Transverse colon (tissue), 4 donors: Measurements from ENCODE around the gene VWCE. TPM values are rescaled to one million over a fixed set of nuclear protein-coding genes. Genes with fewer than 3 reads are reported as not detected.

Experiments used
- DNase-seq: peaks from one replicate; pipeline ENCODE4 v3.0.0-alpha.2; 2019
- H3K27ac ChIP-seq, 4 donors: fragments of 200-600 bp; sonication (generic); 2 replicates each; pipeline ENCODE4 v1.5.1; 2016 to 2018; ENCODE audit warnings: inconsistent platforms in 4 of 4
- H3K27me3 ChIP-seq: fragments of 200-600 bp; sonication (generic); 2 replicates; pipeline ENCODE4 v1.5.1; 2017; ENCODE audit warnings: inconsistent platforms
- H3K36me3 ChIP-seq, 4 donors: fragments of 200-600 bp; sonication (generic); 2 replicates each; pipeline ENCODE4 v1.5.1; 2017 to 2019; ENCODE audit warnings: inconsistent platforms in 4 of 4
- H3K4me1 ChIP-seq, 4 donors: fragments of 200-600 bp; sonication (generic); 2 replicates each; pipeline ENCODE4 v1.5.1; 2017 to 2020; ENCODE audit warnings: inconsistent platforms in 4 of 4
- H3K4me3 ChIP-seq, 4 donors: fragments of 200-600 bp; sonication (generic); 1 replicate in 1 of 4; 2 replicates in 3 of 4; pipeline versions ENCODE4 v1.5.1 to v1.6.1; 2017 to 2019; ENCODE audit warnings: inconsistent platforms in 4 of 4
- H3K9me3 ChIP-seq, 2 donors: fragments of 200-600 bp; sonication (generic); 2 replicates each; pipeline ENCODE4 v1.5.1; 2017 to 2019; ENCODE audit warnings: inconsistent platforms in 2 of 2
- EP300 ChIP-seq: sonication (generic); formaldehyde crosslinking; IDR thresholded peaks from one replicate; pipeline ENCODE4 v1.6.1; 2017; ENCODE audit warnings: antibody characterized with exemption, low read depth
- POLR2A ChIP-seq: fragments of 450-650 bp; IDR thresholded peaks from one replicate; pipeline ENCODE4 v1.6.1; 2016; ENCODE audit warnings: antibody characterized with exemption, mild to moderate bottlenecking, moderate library complexity
- POLR2AphosphoS5 ChIP-seq, 3 donors: sonication (generic); formaldehyde crosslinking; IDR thresholded peaks; one replicate each; pipeline ENCODE4 v1.6.1; 2016; ENCODE audit warnings: antibody characterized with exemption in 3 of 3
- WGBS, 2 donors: methylation state at CpG; one replicate each; pipeline ENCODE4 v1.1.5; 2018; ENCODE audit warnings: low coverage in 1 of 2; 5-methylcytosine and 5-hydroxymethylcytosine counted together
- in situ Hi-C, 4 donors: fragments of 200-750 bp; cut with MboI; loops; one replicate each; pipeline versions ENCODE4 v1.15.0 to v1.15.1; 2017; ENCODE audit warnings: low sequenced_read_pairs in 3 of 4, low pct_ligation_motif_present in 1 of 4, low pct_unique_long_range_greater_than_20kb in 1 of 4
- intact Hi-C: fragments of 100-400 bp; cut with DNase I; formaldehyde crosslinking; loops from one replicate; pipeline ENCODE4 v1.15.1; 2023; ENCODE audit warnings: low total_unique reads
- total RNA-seq, 4 donors: library from RNA; depleted of rRNA; stranded (reverse); fragments of >200 nt; gene quantifications; one replicate each; pipeline ENCODE4 v1.1.0, GENCODE V29; 2016
- TF ChIP-seq, protein P1 (sequence below), 5 experiments: fragments of 200-600 bp in 3 of 5; fragments of 450-650 bp in 2 of 5; sonication (generic) in 3 of 5; IDR thresholded peaks; 1 replicate in 2 of 5; 2 replicates in 3 of 5; pipeline ENCODE4 v1.5.1; 2016 to 2017; ENCODE audit warnings: antibody characterized with exemption in 5 of 5, inconsistent platforms in 3 of 5, mild to moderate bottlenecking in 2 of 5, moderate library complexity in 1 of 5

The VWCE gene
- total RNA-seq, 4 donors from 2014 or later: 0.16 to 2.2 (median 0.41) TPM; not detected in 1

DNA sequence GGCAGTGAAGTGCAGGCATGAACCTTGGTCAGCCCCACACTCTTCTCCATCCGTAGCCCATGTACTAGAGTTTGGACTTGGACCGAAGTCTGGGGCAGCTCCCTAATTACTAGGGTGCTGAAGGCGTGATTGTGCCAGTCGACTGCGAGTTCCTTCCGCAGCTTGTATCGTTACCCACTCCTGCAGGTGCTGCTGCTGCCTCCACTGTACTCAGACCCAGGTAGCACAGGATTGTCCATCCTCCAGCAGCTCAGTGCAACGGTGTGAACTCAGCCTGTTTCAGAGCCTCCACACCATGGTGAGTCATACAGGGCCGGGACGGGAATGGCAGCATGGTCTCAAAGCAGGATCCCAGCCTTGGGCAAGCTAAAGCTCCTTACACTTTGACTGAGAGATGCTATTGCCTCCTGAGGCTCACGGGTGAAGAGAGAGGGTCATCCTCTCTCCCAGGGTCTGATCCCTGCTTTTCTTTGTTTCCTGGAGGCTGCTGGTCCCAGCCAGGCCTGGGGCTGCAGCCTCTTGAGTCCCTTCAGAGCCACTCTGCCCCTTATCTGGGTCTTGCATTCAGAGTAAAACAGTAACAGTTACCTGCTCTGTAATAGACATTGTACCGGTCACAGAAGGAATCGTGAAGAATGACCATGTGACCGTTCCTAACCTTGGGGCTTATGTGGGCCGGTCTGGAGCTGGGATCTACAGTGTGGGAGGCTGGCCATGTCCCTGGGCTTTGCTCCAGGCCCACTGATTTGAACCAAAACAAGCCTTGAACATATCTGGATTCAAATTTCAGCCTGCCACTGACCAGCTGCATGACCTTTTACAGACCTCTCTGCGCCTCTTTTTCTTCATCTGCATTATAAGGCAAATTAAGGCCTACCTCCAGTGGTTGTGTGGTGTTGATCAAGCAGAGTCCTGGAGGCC lies 39.6 kb upstream of the VWCE start:
- in situ Hi-C loops: loop anchor here (5.0 to 25.0 kb wide), 3 partner anchors 50 to 497 kb away; partner anchors contain the start of gene CCDC86 (in 1 of the 4)

DNA sequence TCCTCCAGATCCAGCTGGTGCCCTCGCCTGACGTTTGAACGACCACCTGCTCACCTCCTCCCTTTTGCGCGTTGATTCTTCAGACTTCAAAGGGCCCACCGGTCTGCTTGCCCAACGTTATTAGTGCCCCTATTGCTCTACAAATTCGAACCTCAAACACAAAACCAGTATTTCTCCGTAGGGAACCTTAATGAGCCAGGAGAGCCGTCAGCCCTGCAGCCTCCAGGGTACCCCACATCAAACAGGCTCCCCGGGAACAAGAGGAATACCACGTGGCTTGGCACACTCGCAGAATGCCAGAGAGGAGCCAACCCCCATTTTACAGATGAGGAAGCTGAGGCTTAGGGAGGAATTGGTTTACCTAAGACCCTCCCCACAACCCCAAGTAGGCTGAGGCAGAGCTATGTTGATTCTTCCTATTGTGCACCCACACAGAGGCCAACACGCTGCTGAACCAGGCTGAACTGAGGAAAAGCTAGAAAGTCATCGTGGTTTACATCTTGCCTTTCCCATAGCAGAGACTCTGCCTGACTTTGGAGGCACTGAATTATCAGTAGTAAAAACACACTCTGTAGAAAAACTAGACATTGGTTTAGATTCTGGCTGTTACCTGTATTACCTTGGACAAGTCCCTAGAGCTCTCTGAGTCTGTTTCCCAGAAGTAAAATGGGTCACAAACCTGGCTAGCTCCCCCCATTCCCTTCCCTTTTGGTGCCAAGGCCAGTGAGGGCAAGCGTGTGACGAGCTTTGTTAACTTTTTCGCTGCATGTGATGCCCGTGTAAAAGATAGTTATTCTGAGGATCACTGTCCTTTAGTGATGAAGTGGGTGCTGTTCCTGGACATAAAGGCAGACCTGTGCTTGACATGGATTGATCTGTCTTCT lies 38.7 kb upstream of the VWCE start:
- Histone ChIP-seq H3K36me3 (peaks cover 0 to 14% (median 5%) of the 10 kb centered on the region in 4 donors), H3K9me3 (no peaks in the 10 kb centered on the region), H3K4me3 (peak overlapping the region; percentile 76 to 99 (median 97)), H3K27me3 (no peaks in the 10 kb centered on the region), H3K27ac (peak overlapping the region; percentile 91 to 97 (median 96)), H3K4me1 (peaks cover 16 to 40% (median 25%) of the 10 kb centered on the region in 4 donors)
- WGBS, 2 donors: 27 to 96% methylated on average over 4 to 19 of the region's 19 CpGs
- intact Hi-C loops: no loop called here
- TF ChIP-seq POLR2AphosphoS5 (IDR thresholded peaks at IDR 0.05): no peak
- no peak for TF ChIP-seq EP300
- TF ChIP-seq, protein P1, sequence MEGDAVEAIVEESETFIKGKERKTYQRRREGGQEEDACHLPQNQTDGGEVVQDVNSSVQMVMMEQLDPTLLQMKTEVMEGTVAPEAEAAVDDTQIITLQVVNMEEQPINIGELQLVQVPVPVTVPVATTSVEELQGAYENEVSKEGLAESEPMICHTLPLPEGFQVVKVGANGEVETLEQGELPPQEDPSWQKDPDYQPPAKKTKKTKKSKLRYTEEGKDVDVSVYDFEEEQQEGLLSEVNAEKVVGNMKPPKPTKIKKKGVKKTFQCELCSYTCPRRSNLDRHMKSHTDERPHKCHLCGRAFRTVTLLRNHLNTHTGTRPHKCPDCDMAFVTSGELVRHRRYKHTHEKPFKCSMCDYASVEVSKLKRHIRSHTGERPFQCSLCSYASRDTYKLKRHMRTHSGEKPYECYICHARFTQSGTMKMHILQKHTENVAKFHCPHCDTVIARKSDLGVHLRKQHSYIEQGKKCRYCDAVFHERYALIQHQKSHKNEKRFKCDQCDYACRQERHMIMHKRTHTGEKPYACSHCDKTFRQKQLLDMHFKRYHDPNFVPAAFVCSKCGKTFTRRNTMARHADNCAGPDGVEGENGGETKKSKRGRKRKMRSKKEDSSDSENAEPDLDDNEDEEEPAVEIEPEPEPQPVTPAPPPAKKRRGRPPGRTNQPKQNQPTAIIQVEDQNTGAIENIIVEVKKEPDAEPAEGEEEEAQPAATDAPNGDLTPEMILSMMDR (IDR thresholded peaks at IDR 0.05): no peak
- TF ChIP-seq POLR2A: no peak
- DNase-seq: no peak
- in situ Hi-C loops: loop anchor here in 2 of 4 donors (10.0 to 25.0 kb wide), 2 partner anchors 51 to 496 kb away; partner anchors contain the start of gene CCDC86 (in 1 of the 2)

More for the DNA sequence above, 39.6 kb upstream of the VWCE start:
- no peaks in the 10 kb centered on the region for H3K9me3 ChIP-seq
- H3K36me3 ChIP-seq: peaks cover 0 to 5% (median under 1%) of the 10 kb centered on the region in 4 donors
- TF ChIP-seq POLR2AphosphoS5 (IDR thresholded peaks at IDR 0.05) (no peak), EP300 (no peak)
- DNase-seq: no peak
- 84 to 95% methylated on average over 4 to 14 of the region's 16 CpGs for WGBS, 2 donors
- no peak overlapping the region for H3K4me3 ChIP-seq
- peaks cover 16 to 40% (median 25%) of the 10 kb centered on the region in 4 donors for H3K4me1 ChIP-seq
- peak overlapping the region in 1 of 4 donors; percentile 96 for H3K27ac ChIP-seq
- intact Hi-C loops: no loop called here
- no peaks in the 10 kb centered on the region for H3K27me3 ChIP-seq

DNA sequence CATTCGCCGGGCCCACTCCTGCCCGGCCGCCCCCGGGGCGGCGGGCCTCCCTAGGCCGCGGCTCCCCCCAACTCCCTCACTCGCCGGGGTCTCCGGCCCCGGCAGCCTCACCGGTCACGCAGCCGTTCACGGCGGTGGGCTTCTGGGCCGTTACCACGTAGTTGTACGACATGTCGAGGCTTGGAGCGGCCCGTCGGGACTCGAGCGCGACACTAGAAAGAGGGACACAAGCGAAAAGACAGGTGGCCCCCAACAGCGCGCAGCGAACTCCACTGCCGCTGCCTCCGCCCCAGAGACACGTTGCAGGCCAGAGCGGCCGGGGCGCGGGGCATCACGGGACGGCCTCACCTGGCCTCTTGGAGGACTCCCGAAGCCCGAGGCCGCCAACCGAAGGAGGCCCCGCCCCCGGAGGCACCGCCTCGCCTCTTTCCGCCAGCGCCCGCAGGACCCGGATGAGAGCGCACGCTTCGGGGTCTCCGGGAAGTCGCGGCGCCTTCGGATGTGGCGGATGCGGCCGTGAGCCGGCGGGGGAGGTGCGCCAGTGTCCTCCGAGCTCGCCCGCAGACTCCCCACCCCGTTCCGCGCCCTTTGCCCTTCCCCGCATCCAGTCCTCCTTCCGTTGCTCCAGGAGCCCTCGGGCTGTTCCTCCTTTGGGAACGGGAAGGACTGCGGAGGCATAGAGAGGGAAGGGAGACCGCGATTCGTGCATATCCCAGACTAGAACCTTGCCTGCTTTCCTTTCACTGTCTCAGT lies 37.9 kb upstream of the VWCE start, which contains the start of the genes DDB1 and TKFC:
Gene DDB1, minus strand, starts transcription at position 309 of the 753 bp plus-strand sequence. Its CDS starts 137 bp downstream, at position 172.
Gene TKFC, plus strand, starts transcription at position 432 of the 753 bp plus-strand sequence. CDS start 1,501 bp downstream, outside the sequence.
- Histone ChIP-seq H3K27ac (peak within 1 kb of the TSS; percentile 91 to 97 (median 96)), H3K36me3 (peaks cover 0 to 18% (median 5%) of the 10 kb centered on the region in 4 donors), H3K4me1 (peaks cover 16 to 40% (median 25%) of the 10 kb centered on the region in 4 donors), H3K4me3 (peak within 1 kb of the TSS; percentile 76 to 99 (median 97)), H3K27me3 (no peaks in the 10 kb centered on the region), H3K9me3 (no peaks in the 10 kb centered on the region)
- 1% methylated on average over 37 of the region's 81 CpGs; no CpG with 5 or more reads in 1 of the 2 donors for WGBS, 2 donors
- intact Hi-C loops (no loop called here), in situ Hi-C loops (loop anchor here in 2 of 4 donors (10.0 to 25.0 kb wide), 2 partner anchors 52 to 496 kb away; partner anchors contain the start of gene CCDC86 (in 1 of the 2))
- TF ChIP-seq, protein P1 (IDR thresholded peaks at IDR 0.05): no peak
- TF ChIP-seq POLR2A: peak; percentile 76
- peak; percentile 77 to 90 (median 87) for TF ChIP-seq POLR2AphosphoS5 (IDR thresholded peaks at IDR 0.05)
- no peak for TF ChIP-seq EP300
- peak; percentile 97 for DNase-seq
